Measurements from ENCODE around the gene AVPR1B.

GRCh38 chr1:206098242-206098919 is 18.8 kb downstream of the AVPR1B start:
- TF ChIP-seq CTCF (IDR thresholded peaks at IDR 0.05) (no peak), POLR2A (IDR thresholded peaks at IDR 0.05) (no peak)

All from ovary (tissue), 3 donors.